Measurements from ENCODE around the gene TRAPPC14. TPM values are rescaled to one million over a fixed set of nuclear protein-coding genes. Genes with fewer than 3 reads are reported as not detected.

TRAPPC14 gene
- total and polyA plus RNA-seq, 2 of the 8 experiments (the other 6 are each of a cell fraction or from before 2014, with no cell fraction given): 11.9 to 22.1 TPM

DNA sequence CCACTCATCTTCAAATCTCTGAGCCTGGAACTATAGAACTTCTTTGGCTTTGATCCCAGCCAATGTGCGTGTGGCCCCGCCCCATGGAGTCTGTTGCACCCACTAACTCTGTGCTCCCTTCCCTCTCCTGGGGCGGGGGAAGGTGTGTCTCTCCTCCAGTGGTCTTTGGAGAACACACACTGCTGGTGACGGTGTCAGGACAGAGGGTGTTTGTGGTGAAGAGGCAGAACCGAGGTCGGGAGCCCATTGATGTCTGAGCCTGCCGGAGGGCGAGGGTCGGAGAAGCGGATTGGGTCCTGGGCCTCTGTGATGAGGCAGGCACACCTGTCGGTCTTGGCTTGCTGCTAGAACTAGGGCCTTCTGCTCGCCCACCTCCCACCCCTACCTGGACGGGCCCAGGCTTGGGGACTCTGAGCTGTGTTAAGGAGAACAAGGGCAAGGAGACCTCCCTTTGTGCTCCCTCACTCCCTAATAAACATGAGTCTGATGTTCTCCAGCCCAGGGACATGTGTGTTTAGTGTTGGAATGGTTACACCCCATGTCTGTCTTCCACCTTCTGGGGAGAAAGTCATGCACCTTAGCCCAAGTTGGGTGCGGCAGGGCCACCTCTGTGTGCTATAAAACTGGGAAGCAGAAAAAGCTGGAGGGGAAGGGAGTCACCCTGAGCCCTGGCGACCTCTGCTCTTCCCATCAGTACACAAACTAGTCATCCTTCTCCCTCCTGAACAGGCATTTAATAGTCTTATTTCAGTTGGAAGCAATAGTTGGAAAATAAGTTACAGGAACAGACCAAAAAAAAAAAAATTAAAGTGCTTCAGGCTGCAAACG, 4.6 kb downstream of the TRAPPC14 start (continued):
- TF ChIP-seq HDAC2 (IDR thresholded peaks at IDR 0.05; ENCODE audit: borderline replicate concordance in 1 of 2, low read depth in 2 of 2, low read length in 2 of 2) (no peak), CBX8 (IDR thresholded peaks at IDR 0.05; ENCODE audit: borderline replicate concordance, low read depth, low read length) (no peak), SIX5 (IDR thresholded peaks at IDR 0.05; ENCODE audit: low read depth, low read length) (no peak), SAP30 (IDR thresholded peaks at IDR 0.05; ENCODE audit: insufficient read depth, insufficient replicate concordance, low read length) (no peak)

All from H1 (cell line).